Measurements from ENCODE around the gene PARP6. TPM values are rescaled to one million over a fixed set of nuclear protein-coding genes. Genes with fewer than 3 reads are reported as not detected.
"Not testable (repeated sequence)": the region's sequence is repeated elsewhere in the genome, so short reads cannot be mapped to it uniquely, and the experiment has no call there.

Gene PARP6
- polyA plus RNA-seq, 1 of the 3 experiments (the other 2 are of a cell fraction) = 57.7 TPM

- Histone ChIP-seq H4K20me1 (ENCODE audit: insufficient read depth) (no peaks in the 10 kb centered on the region), H3K27me3 (ENCODE audit: insufficient read depth) (no peaks in the 10 kb centered on the region), H3K36me3 (replicated peaks in 1 of 2; ENCODE audit: control insufficient read depth in 1 of 2, insufficient read depth in 2 of 2, low read length in 1 of 2) (no peaks in the 10 kb centered on the region), H3K4me1 (ENCODE audit: control insufficient read depth in 1 of 2, insufficient read depth in 2 of 2, low read depth in 1 of 2, low read length in 1 of 2) (peaks cover 0 to 6% of the 10 kb centered on the region in 2 experiments; a peak in 2 of 4 replicates), H3K27ac (ENCODE audit: low read depth in 2 of 2, low read length in 1 of 2) (no peak overlapping the region), H3K9me3 (no peaks in the 10 kb centered on the region), H3K79me2 (ENCODE audit: insufficient read depth) (peaks cover 9% of the 10 kb centered on the region), H3F3A (replicated peaks; ENCODE audit: insufficient read depth) (no peaks in the 10 kb centered on the region), H3K9me2 (no peaks in the 10 kb centered on the region), H3K4me3 (ENCODE audit: low read depth in 2 of 2, low read length in 1 of 2) (no peak overlapping the region), H2AFZ (ENCODE audit: low read depth) (no peak overlapping the region), H3K4me2 (no peak overlapping the region), H3K9ac (no peak overlapping the region)
- no peak for TF ChIP-seq MAX (IDR thresholded peaks at IDR 0.05; ENCODE audit: low read depth)
- no peak for TF ChIP-seq RAD21 (IDR thresholded peaks at IDR 0.05; ENCODE audit: low read length)
- no peak for TF ChIP-seq TEAD4 (IDR thresholded peaks at IDR 0.05; ENCODE audit: borderline replicate concordance, insufficient read depth)
- TF ChIP-seq, protein P1, sequence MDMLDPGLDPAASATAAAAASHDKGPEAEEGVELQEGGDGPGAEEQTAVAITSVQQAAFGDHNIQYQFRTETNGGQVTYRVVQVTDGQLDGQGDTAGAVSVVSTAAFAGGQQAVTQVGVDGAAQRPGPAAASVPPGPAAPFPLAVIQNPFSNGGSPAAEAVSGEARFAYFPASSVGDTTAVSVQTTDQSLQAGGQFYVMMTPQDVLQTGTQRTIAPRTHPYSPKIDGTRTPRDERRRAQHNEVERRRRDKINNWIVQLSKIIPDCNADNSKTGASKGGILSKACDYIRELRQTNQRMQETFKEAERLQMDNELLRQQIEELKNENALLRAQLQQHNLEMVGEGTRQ (IDR thresholded peaks at IDR 0.05; ENCODE audit: borderline replicate concordance, low read depth, low read length) = no peak
- no peak for TF ChIP-seq TCF12 (IDR thresholded peaks at IDR 0.05)
- no peak for TF ChIP-seq FOSL2 (IDR thresholded peaks at IDR 0.05; ENCODE audit: borderline replicate concordance, low read depth)
- TF ChIP-seq GABPA (IDR thresholded peaks at IDR 0.05; ENCODE audit: low read depth) = no peak
- TF ChIP-seq SMC3 (IDR thresholded peaks at IDR 0.05; ENCODE audit: low read depth, low read length) = no peak
- TF ChIP-seq, protein P2, sequence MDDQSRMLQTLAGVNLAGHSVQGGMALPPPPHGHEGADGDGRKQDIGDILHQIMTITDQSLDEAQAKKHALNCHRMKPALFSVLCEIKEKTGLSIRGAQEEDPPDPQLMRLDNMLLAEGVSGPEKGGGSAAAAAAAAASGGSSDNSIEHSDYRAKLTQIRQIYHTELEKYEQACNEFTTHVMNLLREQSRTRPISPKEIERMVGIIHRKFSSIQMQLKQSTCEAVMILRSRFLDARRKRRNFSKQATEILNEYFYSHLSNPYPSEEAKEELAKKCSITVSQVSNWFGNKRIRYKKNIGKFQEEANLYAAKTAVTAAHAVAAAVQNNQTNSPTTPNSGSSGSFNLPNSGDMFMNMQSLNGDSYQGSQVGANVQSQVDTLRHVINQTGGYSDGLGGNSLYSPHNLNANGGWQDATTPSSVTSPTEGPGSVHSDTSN (IDR thresholded peaks at IDR 0.05) = no peak
- TF ChIP-seq EZH2phosphoT487 (IDR thresholded peaks at IDR 0.05; ENCODE audit: borderline replicate concordance, low read depth) = no peak
- no peak for TF ChIP-seq RCOR1 (IDR thresholded peaks at IDR 0.05; ENCODE audit: low read length)
- no peak for TF ChIP-seq CHD2 (IDR thresholded peaks at IDR 0.05; ENCODE audit: low read length, partially characterized antibody)
- no peak for TF ChIP-seq IRF3 (IDR thresholded peaks at IDR 0.05; ENCODE audit: low read depth, low read length)
- TF ChIP-seq JUND (IDR thresholded peaks at IDR 0.05) = no peak
- no peak for TF ChIP-seq ELF1 (IDR thresholded peaks at IDR 0.05)
- TF ChIP-seq FOXJ3 (CRISPR knock-in tag; IDR thresholded peaks at IDR 0.05) = no peak
- TF ChIP-seq MXI1 (IDR thresholded peaks at IDR 0.05; ENCODE audit: low read depth, low read length) = no peak
- TF ChIP-seq MEF2A (IDR thresholded peaks at IDR 0.05; ENCODE audit: borderline replicate concordance, low read depth) = no peak
- no peak for TF ChIP-seq NFIC (IDR thresholded peaks at IDR 0.05; ENCODE audit: borderline replicate concordance)
- DNase-seq = no peak
- CTCF ChIA-PET = interaction anchor here (1.1 kb wide), 1 partner anchor 42 kb away, joined by 3 read pairs; no protein-coding TSS in a partner anchor
- POLR2A ChIA-PET = no interaction called here
Observed at GRCh38 chr15:72276326-72276700, 4.0 kb upstream of the PARP6 start.

GRCh38 chr15:72275635-72276325, 3.4 kb upstream of the PARP6 start:
- H3K4me3 ChIP-seq (ENCODE audit: low read depth in 2 of 2, low read length in 1 of 2); POLR2A ChIA-PET; H3K9me3 ChIP-seq; H3K9ac ChIP-seq; H3K4me2 ChIP-seq; H3K27ac ChIP-seq (ENCODE audit: low read depth in 2 of 2, low read length in 1 of 2); H2AFZ ChIP-seq (ENCODE audit: low read depth); H3K9me2 ChIP-seq; H3K36me3 ChIP-seq (replicated peaks in 1 of 2; ENCODE audit: control insufficient read depth in 1 of 2, insufficient read depth in 2 of 2, low read length in 1 of 2); DNase-seq; H4K20me1 ChIP-seq (ENCODE audit: insufficient read depth); H3F3A ChIP-seq (replicated peaks; ENCODE audit: insufficient read depth); H3K27me3 ChIP-seq (ENCODE audit: insufficient read depth): not testable (repeated sequence)
- Histone ChIP-seq H3K79me2 (ENCODE audit: insufficient read depth) (peaks cover 15% of the 10 kb centered on the region), H3K4me1 (ENCODE audit: control insufficient read depth in 1 of 2, insufficient read depth in 2 of 2, low read depth in 1 of 2, low read length in 1 of 2) (peaks cover 1 to 12% of the 10 kb centered on the region in 2 experiments; a peak in 2 of 4 replicates)
- CTCF ChIA-PET = interaction anchor here (1.1 kb wide), 1 partner anchor 42 kb away, joined by 3 read pairs; no protein-coding TSS in a partner anchor

All from SK-N-SH (cell line).